ENCODE data around the gene NT5DC1. TPM values are rescaled to one million over a fixed set of nuclear protein-coding genes. Genes with fewer than 3 reads are reported as not detected.

Gene NT5DC1
- total and polyA plus RNA-seq, 2 donors (not counting 1 experiment from before 2014, with no cell fraction given), result 26.4 to 54.8 TPM

- POLR2A ChIA-PET, result no interaction called here
Observed at GRCh38 chr6:116166369-116166768, 65.7 kb downstream of the NT5DC1 start.

GRCh38 chr6:116168148-116168547, 67.5 kb downstream of the NT5DC1 start:
- Histone ChIP-seq H3K4me3 (ENCODE audit: control extremely low read depth in 1 of 5, extremely low read depth in 1 of 5, insufficient read depth in 1 of 5, low read depth in 2 of 5, low read length in 4 of 5) (no peak overlapping the region), H3K4me1 (ENCODE audit: control insufficient read depth in 2 of 2, insufficient read depth in 2 of 2, low read length in 2 of 2) (peaks cover 7 to 13% of the 10 kb centered on the region in 2 donors), H4K20me1 (ENCODE audit: control insufficient read depth, insufficient read depth, low read length, poor library complexity, severe bottlenecking) (peaks cover 12% of the 10 kb centered on the region), H3K36me3 (replicated peaks in 1 of 2; ENCODE audit: control extremely low read depth in 1 of 2, control insufficient read depth in 1 of 2, extremely low read depth in 1 of 2, insufficient read depth in 2 of 2, low read length in 1 of 2) (peaks cover 0 to under 1% of the 10 kb centered on the region in 2 experiments), H3K27ac (ENCODE audit: low read length in 2 of 2) (no peak overlapping the region), H3K4me2 (replicated peaks; ENCODE audit: low read depth, low read length, poor library complexity, severe bottlenecking) (no peak overlapping the region), H3K79me2 (ENCODE audit: control insufficient read depth, insufficient read depth, low read length) (peaks cover 7% of the 10 kb centered on the region), H3K9me3 (ENCODE audit: control extremely low read depth in 1 of 3, control insufficient read depth in 2 of 3, insufficient read depth in 1 of 3, low read length in 2 of 3) (peaks cover 0 to 5% (median 4%) of the 10 kb centered on the region in 3 donors), H2AFZ (ENCODE audit: insufficient read depth, low read depth, low read length, poor library complexity, severe bottlenecking) (no peak overlapping the region), H3K9ac (ENCODE audit: low read length) (no peak overlapping the region), H3K27me3 (replicated peaks in 1 of 4; ENCODE audit: control extremely low read depth in 1 of 4, control insufficient read depth in 3 of 4, insufficient read depth in 4 of 4, low read length in 3 of 4) (no peaks in the 10 kb centered on the region)
- intact Hi-C loops (cut with micrococcal nuclease), result no loop called here
- POLR2A ChIA-PET, result no interaction called here
- DNase-seq (no peak), ATAC-seq (ENCODE audit: low read depth) (no peak)
- CTCF ChIA-PET, result no interaction called here
- no CpG with 5 or more reads among the region's 1 CpG for WGBS (ENCODE audit: insufficient coverage)
- Mint-ChIP-seq H3K4me3 (no peak overlapping the region), H3K27ac (no peak overlapping the region), H3K4me1 (peaks cover 31% of the 10 kb centered on the region), H3K27me3 (no peaks in the 10 kb centered on the region), H3K9me3 (ENCODE audit: insufficient read depth) (peaks cover 2% of the 10 kb centered on the region)
- TF ChIP-seq EZH2 (IDR thresholded peaks at IDR 0.05; ENCODE audit: borderline replicate concordance, insufficient read depth, low read depth, low read length, poor library complexity, severe bottlenecking), result no peak
- no peak for TF ChIP-seq CTCF (IDR thresholded peaks at IDR 0.05)

More at GRCh38 chr6:116166369-116166768, 65.7 kb downstream of the NT5DC1 start:
- no peak overlapping the region for H3K4me2 ChIP-seq (replicated peaks; ENCODE audit: low read depth, low read length, poor library complexity, severe bottlenecking)
- Mint-ChIP-seq H3K27ac (no peak overlapping the region), H3K27me3 (no peaks in the 10 kb centered on the region), H3K9me3 (ENCODE audit: insufficient read depth) (peaks cover 2% of the 10 kb centered on the region), H3K4me3 (no peak overlapping the region), H3K4me1 (peaks cover 41% of the 10 kb centered on the region)
- H3K4me1 ChIP-seq (ENCODE audit: control insufficient read depth in 2 of 2, insufficient read depth in 2 of 2, low read length in 2 of 2), result peaks cover 7 to 13% of the 10 kb centered on the region in 2 donors
- no peak overlapping the region for H2AFZ ChIP-seq (ENCODE audit: insufficient read depth, low read depth, low read length, poor library complexity, severe bottlenecking)
- no peak overlapping the region for H3K4me3 ChIP-seq (ENCODE audit: control extremely low read depth in 1 of 5, extremely low read depth in 1 of 5, insufficient read depth in 1 of 5, low read depth in 2 of 5, low read length in 4 of 5)
- TF ChIP-seq CTCF (IDR thresholded peaks at IDR 0.05) (no peak), EZH2 (IDR thresholded peaks at IDR 0.05; ENCODE audit: borderline replicate concordance, insufficient read depth, low read depth, low read length, poor library complexity, severe bottlenecking) (no peak)
- intact Hi-C loops (cut with micrococcal nuclease), result no loop called here
- no CpG with 5 or more reads among the region's 1 CpG for WGBS (ENCODE audit: insufficient coverage)
- DNase-seq (no peak), ATAC-seq (ENCODE audit: low read depth) (no peak)
- H4K20me1 ChIP-seq (ENCODE audit: control insufficient read depth, insufficient read depth, low read length, poor library complexity, severe bottlenecking), result peaks cover 12% of the 10 kb centered on the region
- no peaks in the 10 kb centered on the region for H3K36me3 ChIP-seq (replicated peaks in 1 of 2; ENCODE audit: control extremely low read depth in 1 of 2, control insufficient read depth in 1 of 2, extremely low read depth in 1 of 2, insufficient read depth in 2 of 2, low read length in 1 of 2)
- no peak overlapping the region for H3K27ac ChIP-seq (ENCODE audit: low read length in 2 of 2)
- peaks cover 0 to 5% (median 4%) of the 10 kb centered on the region in 3 donors for H3K9me3 ChIP-seq (ENCODE audit: control extremely low read depth in 1 of 3, control insufficient read depth in 2 of 3, insufficient read depth in 1 of 3, low read length in 2 of 3)
- peaks cover 7% of the 10 kb centered on the region for H3K79me2 ChIP-seq (ENCODE audit: control insufficient read depth, insufficient read depth, low read length)
- CTCF ChIA-PET, result no interaction called here
- no peak overlapping the region for H3K9ac ChIP-seq (ENCODE audit: low read length)
- H3K27me3 ChIP-seq (replicated peaks in 1 of 4; ENCODE audit: control extremely low read depth in 1 of 4, control insufficient read depth in 3 of 4, insufficient read depth in 4 of 4, low read length in 3 of 4), result no peaks in the 10 kb centered on the region
